KOPT-K1 (cell line): ENCODE data around the gene IRF2.
"Not testable (repeated sequence)": the region's sequence is repeated elsewhere in the genome, so short reads cannot be mapped to it uniquely, and the experiment has no call there.

Experiments used
- H3K27ac ChIP-seq: fragments of 200-600 bp; sonication (generic); 2 replicates; pipeline ENCODE4 v1.5.1; 2016; ENCODE audit warnings: antibody characterized with exemption, mild to moderate bottlenecking, low read depth, low read length; ENCODE audit not compliant: poor library complexity, severe bottlenecking
- H3K36me3 ChIP-seq: fragments of 200-600 bp; sonication (generic); 2 replicates; pipeline ENCODE4 v1.5.1; 2017; ENCODE audit warnings: antibody characterized with exemption, mild to moderate bottlenecking, low read length, moderate library complexity; ENCODE audit not compliant: insufficient read depth
- H3K9me3 ChIP-seq: fragments of 200-600 bp; sonication (generic); 2 replicates; pipeline ENCODE4 v1.5.1; 2017; ENCODE audit warnings: antibody characterized with exemption, low read length, mild to moderate bottlenecking; ENCODE audit not compliant: insufficient read depth, poor library complexity, severe bottlenecking

IRF2 gene

GRCh38 chr4:184355857-184356256 is 118.5 kb downstream of the IRF2 start:
- Histone ChIP-seq H3K36me3 (no peaks in the 10 kb centered on the region), H3K27ac (no peak overlapping the region), H3K9me3 (no peaks in the 10 kb centered on the region)

GRCh38 chr4:184355111-184355604 is 119.2 kb downstream of the IRF2 start:
- Histone ChIP-seq H3K36me3 (no peaks in the 10 kb centered on the region), H3K27ac (no peak overlapping the region)

GRCh38 chr4:184352891-184353290 is 121.5 kb downstream of the IRF2 start:
- H3K9me3 ChIP-seq: no peaks in the 10 kb centered on the region
- H3K27ac ChIP-seq: no peak overlapping the region
- H3K36me3 ChIP-seq: no peaks in the 10 kb centered on the region

More at GRCh38 chr4:184355111-184355604, 119.2 kb downstream of the IRF2 start:
- H3K9me3 ChIP-seq: no peaks in the 10 kb centered on the region

DNA sequence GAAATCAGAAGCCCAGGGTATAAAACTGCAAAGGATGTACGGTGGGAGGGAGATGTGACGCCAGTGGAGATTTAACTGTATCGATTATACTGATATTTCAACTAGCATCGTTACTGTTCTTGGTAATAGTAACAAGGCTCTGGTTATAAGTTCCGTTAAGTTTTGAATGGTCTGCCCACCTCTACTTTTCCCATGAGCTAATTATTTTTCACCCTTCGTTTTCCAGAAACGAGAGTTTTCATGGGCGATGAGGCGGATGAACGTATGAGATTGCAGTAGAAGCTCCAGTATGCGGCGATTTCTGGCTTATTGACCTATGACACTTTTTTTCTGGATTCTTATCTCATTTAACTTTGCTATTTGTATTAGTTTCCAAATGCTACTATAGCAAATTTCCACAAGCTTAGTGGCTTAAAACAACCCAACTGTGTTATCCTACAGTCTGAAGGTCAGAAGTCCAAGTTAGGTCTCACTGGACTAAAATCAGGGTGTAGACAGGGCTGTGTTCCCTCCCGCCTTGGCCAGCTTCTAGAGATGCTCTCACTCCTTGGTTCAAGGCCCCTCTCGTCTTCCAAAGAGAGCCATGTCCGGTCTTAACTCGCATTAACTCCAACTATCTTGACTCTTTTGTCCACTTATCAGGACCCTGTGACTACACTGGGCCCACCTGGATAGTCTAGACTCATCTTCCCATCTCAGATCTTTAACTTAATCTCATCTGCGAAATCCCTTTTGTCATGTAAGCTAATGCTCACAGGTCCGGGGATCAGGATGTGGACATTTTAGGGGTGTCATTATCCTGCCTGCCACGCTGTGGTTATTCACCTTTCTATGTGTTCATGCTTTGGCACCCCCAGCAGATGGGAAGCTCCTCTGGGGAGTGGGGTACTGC is 122.5 kb downstream of the IRF2 start:
- Histone ChIP-seq H3K9me3 (no peaks in the 10 kb centered on the region), H3K36me3 (no peaks in the 10 kb centered on the region), H3K27ac (no peak overlapping the region)

- H3K36me3 ChIP-seq: no peaks in the 10 kb centered on the region
- H3K9me3 ChIP-seq: no peaks in the 10 kb centered on the region
- no peak overlapping the region for H3K27ac ChIP-seq
Observed at GRCh38 chr4:184350964-184351363, 123.4 kb downstream of the IRF2 start.

DNA sequence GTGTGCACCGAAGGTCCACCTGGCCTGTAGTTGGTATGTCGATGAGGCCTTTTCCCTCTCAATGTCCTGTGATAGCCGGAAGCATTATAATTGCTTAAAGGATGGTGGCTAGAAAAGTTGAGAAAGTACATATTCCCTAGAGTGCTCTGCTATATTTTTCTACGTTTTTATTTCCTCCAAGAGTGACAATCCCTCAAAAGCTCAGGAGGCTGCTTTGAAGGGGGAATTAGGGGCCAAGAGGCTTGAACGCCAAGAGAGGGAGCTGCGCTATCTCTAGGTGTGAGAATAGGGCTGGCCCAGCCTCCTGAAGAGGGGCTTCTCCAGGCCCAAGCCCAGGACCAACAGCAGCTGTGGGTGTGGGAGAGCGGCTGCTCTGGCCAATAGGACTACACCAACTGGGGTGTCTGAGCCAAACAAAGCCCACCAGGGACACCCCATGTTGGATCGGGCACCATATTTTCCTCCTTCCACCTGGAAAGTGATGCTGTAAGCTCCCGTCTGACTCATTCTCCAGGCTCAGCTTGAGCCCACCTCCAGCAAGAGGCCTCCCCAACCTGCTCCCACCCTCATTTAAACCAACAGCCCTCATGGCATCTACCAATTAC is 124.0 kb downstream of the IRF2 start:
- H3K36me3 ChIP-seq: no peaks in the 10 kb centered on the region
- no peaks in the 10 kb centered on the region for H3K9me3 ChIP-seq
- H3K27ac ChIP-seq: no peak overlapping the region

GRCh38 chr4:184349283-184350039 is 124.9 kb downstream of the IRF2 start:
- H3K27ac ChIP-seq: no peak overlapping the region
- H3K9me3 ChIP-seq: no peaks in the 10 kb centered on the region

DNA sequence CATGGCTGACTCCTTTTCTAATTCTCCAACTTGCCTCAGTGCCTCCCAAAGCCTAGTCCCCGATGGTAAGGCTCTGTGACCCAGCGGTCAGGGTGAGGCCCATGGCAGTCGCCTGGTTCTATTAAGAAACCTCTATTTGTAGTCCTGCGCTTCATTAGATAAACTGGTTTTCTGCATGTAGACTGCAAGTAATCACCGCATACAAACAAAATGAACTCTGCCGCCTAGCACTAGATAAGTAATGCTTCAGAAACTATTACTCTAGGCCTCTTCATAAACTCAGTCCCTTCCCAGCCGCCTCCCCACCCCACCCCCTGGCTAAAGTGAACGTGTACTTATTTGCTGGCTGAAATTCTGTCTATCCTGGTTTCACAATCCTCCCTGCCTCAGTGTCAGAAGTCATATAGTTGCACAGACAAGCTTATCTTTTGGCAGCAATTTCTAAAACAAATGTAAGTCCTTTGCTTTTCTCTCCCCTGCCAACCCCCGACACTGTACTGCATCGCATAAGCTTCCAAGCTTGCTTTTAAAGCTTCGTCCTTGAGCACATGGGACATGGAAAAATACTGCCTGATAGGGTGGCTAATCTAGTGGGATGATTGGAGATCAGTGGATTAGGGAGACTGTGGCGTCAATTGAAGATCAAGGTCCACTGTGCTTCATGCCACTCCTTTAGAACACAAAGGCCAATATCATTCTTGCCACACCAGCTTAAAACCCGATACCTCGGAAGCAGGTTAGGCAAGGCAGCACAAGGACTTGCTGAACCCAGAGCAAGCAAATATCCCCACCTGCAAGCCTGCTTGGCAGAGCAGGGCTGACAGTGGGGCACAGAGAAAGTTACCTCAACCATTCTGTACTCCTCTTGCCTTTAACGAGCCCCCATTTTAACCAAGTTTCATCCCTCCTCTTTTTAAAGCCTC is 125.8 kb downstream of the IRF2 start:
- Histone ChIP-seq H3K36me3 (no peaks in the 10 kb centered on the region), H3K9me3 (no peaks in the 10 kb centered on the region), H3K27ac (no peak overlapping the region)

More at GRCh38 chr4:184349283-184350039, 124.9 kb downstream of the IRF2 start:
- H3K36me3 ChIP-seq: no peaks in the 10 kb centered on the region

GRCh38 chr4:184347251-184348239 is 126.8 kb downstream of the IRF2 start:
- H3K27ac ChIP-seq: no peak overlapping the region
- H3K36me3 ChIP-seq: no peaks in the 10 kb centered on the region
- no peaks in the 10 kb centered on the region for H3K9me3 ChIP-seq

DNA sequence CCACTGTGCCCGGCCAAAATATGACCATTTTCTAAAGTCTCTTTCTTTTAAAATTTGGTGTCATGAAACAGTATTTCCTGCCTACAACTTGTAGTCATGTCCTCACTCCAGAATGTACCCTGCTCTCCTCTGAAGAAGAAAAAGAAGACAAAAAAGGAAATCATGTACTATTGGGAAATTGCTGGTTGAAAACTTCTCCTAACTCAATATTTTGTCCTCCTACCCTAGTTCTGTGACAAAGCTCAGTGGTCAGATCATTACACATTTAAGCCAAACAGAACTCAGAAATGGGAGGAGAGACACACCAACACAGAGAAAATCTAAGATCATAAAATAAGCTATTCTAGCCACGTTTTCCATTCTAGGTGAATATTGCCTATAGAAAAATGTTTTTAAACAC is 127.7 kb downstream of the IRF2 start:
- H3K9me3 ChIP-seq: no peaks in the 10 kb centered on the region
- H3K27ac ChIP-seq: no peak overlapping the region
- no peaks in the 10 kb centered on the region for H3K36me3 ChIP-seq

- not testable (repeated sequence) for H3K36me3 ChIP-seq, H3K27ac ChIP-seq, H3K9me3 ChIP-seq
Observed at GRCh38 chr4:184346273-184346672, 128.1 kb downstream of the IRF2 start.

DNA sequence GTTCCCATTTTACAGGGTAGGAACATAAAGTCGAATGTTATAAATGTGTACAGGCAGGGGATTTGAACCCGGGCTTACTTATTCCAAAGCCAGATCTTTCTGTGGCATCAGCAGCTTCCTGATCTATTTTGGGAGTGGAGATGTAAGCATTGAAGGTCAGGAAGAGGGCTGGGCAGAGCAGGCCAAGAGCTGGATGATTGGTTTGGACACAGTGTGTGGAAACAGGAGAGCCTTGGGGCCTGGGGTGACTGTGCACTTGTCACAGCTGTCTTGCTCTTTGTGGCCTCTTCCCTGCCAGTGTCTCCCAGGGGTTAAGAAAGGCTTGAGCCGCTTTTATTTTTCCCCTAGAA is 128.8 kb downstream of the IRF2 start:
- no peak overlapping the region for H3K27ac ChIP-seq
- no peaks in the 10 kb centered on the region for H3K9me3 ChIP-seq
- no peaks in the 10 kb centered on the region for H3K36me3 ChIP-seq

DNA sequence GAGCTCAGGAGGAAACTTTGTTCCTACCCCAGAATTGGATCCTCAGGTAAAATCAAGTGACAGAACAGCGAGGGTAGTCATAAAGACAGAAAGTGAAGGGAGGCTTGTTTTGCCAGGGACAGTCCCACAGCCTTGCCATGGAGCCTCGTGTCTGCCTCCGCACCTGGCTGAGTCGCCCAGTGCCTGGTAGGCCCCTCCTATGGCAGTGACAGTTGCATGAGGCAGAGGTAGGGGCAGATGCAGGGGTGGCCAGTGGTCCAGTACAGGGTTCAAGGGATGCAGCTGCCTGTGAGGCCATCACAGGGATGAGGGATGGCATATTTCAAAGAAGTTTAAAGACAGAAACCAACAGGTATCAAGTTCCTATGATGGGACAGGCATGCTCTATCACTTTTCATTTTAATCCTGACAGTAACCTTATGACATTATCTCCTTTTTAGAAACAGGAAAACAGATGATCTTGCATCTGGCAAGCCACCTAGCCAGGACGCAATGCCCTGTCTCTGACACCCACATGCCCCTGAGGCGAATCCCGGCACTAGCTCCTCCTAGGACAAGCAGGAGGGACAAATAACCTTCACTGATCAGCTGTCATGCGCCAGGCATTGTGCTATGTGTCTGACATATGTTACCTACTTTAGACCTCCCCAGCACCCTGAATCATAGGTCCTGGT is 129.3 kb downstream of the IRF2 start:
- H3K9me3 ChIP-seq: no peaks in the 10 kb centered on the region
- H3K36me3 ChIP-seq: no peaks in the 10 kb centered on the region
- H3K27ac ChIP-seq: no peak overlapping the region
